Measurements from ENCODE around the gene PTHLH. TPM values are rescaled to one million over a fixed set of nuclear protein-coding genes. Genes with fewer than 3 reads are reported as not detected.

PTHLH gene
- total RNA-seq, 1 experiment from 2014 or later, result 3.5 TPM

GRCh38 chr12:27967551-27968054 lies 4.9 kb downstream of the PTHLH start:
- no peak overlapping the region for H3K4me3 ChIP-seq
- H3K4me1 ChIP-seq, result peaks cover 36% of the 10 kb centered on the region
- peak in 1 of 2 experiments; percentile 35 for DNase-seq
- H3K27me3 ChIP-seq, result no peaks in the 10 kb centered on the region
- H3K36me3 ChIP-seq, result no peaks in the 10 kb centered on the region
- H3K27ac ChIP-seq, result peak overlapping the region; percentile 50
- no peaks in the 10 kb centered on the region for H3K9me3 ChIP-seq (replicated peaks)

- H3K36me3 ChIP-seq, result no peaks in the 10 kb centered on the region
- no peak overlapping the region for H3K4me3 ChIP-seq
- peak; percentile 40 to 72 for DNase-seq
- H3K4me1 ChIP-seq, result peaks cover 36% of the 10 kb centered on the region
- H3K9me3 ChIP-seq (replicated peaks), result no peaks in the 10 kb centered on the region
- H3K27ac ChIP-seq, result peak overlapping the region; percentile 50
- no peaks in the 10 kb centered on the region for H3K27me3 ChIP-seq
These were observed 5.7 kb downstream of the PTHLH start for GRCh38 chr12:27966870-27967269.

GRCh38 chr12:27965966-27966365 lies 6.6 kb downstream of the PTHLH start:
- H3K27me3 ChIP-seq, result no peaks in the 10 kb centered on the region
- H3K4me1 ChIP-seq, result peaks cover 36% of the 10 kb centered on the region
- peak overlapping the region; percentile 50 for H3K27ac ChIP-seq
- no peaks in the 10 kb centered on the region for H3K36me3 ChIP-seq
- no peaks in the 10 kb centered on the region for H3K9me3 ChIP-seq (replicated peaks)
- DNase-seq, result no peak
- H3K4me3 ChIP-seq, result no peak overlapping the region

- peaks cover 36% of the 10 kb centered on the region for H3K4me1 ChIP-seq
- DNase-seq, result peak in 1 of 2 experiments; percentile 38
- no peak overlapping the region for H3K4me3 ChIP-seq
- no peaks in the 10 kb centered on the region for H3K36me3 ChIP-seq
- no peaks in the 10 kb centered on the region for H3K9me3 ChIP-seq (replicated peaks)
- H3K27me3 ChIP-seq, result no peaks in the 10 kb centered on the region
- peak overlapping the region; percentile 50 for H3K27ac ChIP-seq
These were observed 7.1 kb downstream of the PTHLH start for GRCh38 chr12:27965411-27965810.

GRCh38 chr12:27964123-27964522 lies 8.4 kb downstream of the PTHLH start:
- H3K36me3 ChIP-seq, result 0 out of 2 replicates have a peak, but pooled peaks cover 2% of the 10 kb centered on the region
- H3K4me3 ChIP-seq, result no peak overlapping the region
- no peaks in the 10 kb centered on the region for H3K27me3 ChIP-seq
- H3K9me3 ChIP-seq (replicated peaks), result no peaks in the 10 kb centered on the region
- DNase-seq, result no peak
- H3K27ac ChIP-seq, result no peak overlapping the region; the same call in 1 of the 2 replicates
- peaks cover 36% of the 10 kb centered on the region for H3K4me1 ChIP-seq

- Histone ChIP-seq H3K27ac (no peak overlapping the region), H3K27me3 (no peaks in the 10 kb centered on the region), H3K4me3 (no peak overlapping the region), H3K4me1 (peaks cover 13% of the 10 kb centered on the region), H3K9me3 (replicated peaks) (0 out of 2 replicates have a peak, but pooled peaks cover 3% of the 10 kb centered on the region), H3K36me3 (0 out of 2 replicates have a peak, but pooled peaks cover 2% of the 10 kb centered on the region)
- DNase-seq, result no peak
These were observed 11.7 kb downstream of the PTHLH start for GRCh38 chr12:27960821-27961220.

- DNase-seq, result no peak
- H3K36me3 ChIP-seq, result 0 out of 2 replicates have a peak, but pooled peaks cover 2% of the 10 kb centered on the region
- no peak overlapping the region for H3K4me3 ChIP-seq
- H3K4me1 ChIP-seq, result no peaks in the 10 kb centered on the region
- H3K9me3 ChIP-seq (replicated peaks), result 0 out of 2 replicates have a peak, but pooled peaks cover 3% of the 10 kb centered on the region
- H3K27ac ChIP-seq, result no peak overlapping the region
- H3K27me3 ChIP-seq, result no peaks in the 10 kb centered on the region
These were observed 13.9 kb downstream of the PTHLH start for GRCh38 chr12:27958675-27959074.

- Histone ChIP-seq H3K36me3 (0 out of 2 replicates have a peak, but pooled peaks cover 2% of the 10 kb centered on the region), H3K9me3 (replicated peaks) (0 out of 2 replicates have a peak, but pooled peaks cover 3% of the 10 kb centered on the region), H3K4me3 (no peak overlapping the region), H3K4me1 (no peaks in the 10 kb centered on the region), H3K27ac (no peak overlapping the region), H3K27me3 (no peaks in the 10 kb centered on the region)
- no peak for DNase-seq
These were observed 15.2 kb downstream of the PTHLH start for GRCh38 chr12:27957366-27957765.

GRCh38 chr12:27953817-27954216 lies 18.7 kb downstream of the PTHLH start:
- H3K27me3 ChIP-seq, result no peaks in the 10 kb centered on the region
- 0 out of 2 replicates have a peak, but pooled peaks cover 3% of the 10 kb centered on the region for H3K9me3 ChIP-seq (replicated peaks)
- no peaks in the 10 kb centered on the region for H3K36me3 ChIP-seq
- no peaks in the 10 kb centered on the region for H3K4me1 ChIP-seq
- H3K27ac ChIP-seq, result no peak overlapping the region
- no peak overlapping the region for H3K4me3 ChIP-seq
- no peak for DNase-seq

GRCh38 chr12:27953348-27953747 lies 19.2 kb downstream of the PTHLH start:
- no peak overlapping the region for H3K4me3 ChIP-seq
- no peaks in the 10 kb centered on the region for H3K27me3 ChIP-seq
- no peak for DNase-seq
- no peaks in the 10 kb centered on the region for H3K36me3 ChIP-seq
- 0 out of 2 replicates have a peak, but pooled peaks cover 3% of the 10 kb centered on the region for H3K9me3 ChIP-seq (replicated peaks)
- no peaks in the 10 kb centered on the region for H3K4me1 ChIP-seq
- no peak overlapping the region for H3K27ac ChIP-seq

GRCh38 chr12:27952510-27952909 lies 20.0 kb downstream of the PTHLH start:
- H3K9me3 ChIP-seq (replicated peaks), result 0 out of 2 replicates have a peak, but pooled peaks cover 3% of the 10 kb centered on the region
- no peak for DNase-seq
- no peak overlapping the region for H3K27ac ChIP-seq
- no peaks in the 10 kb centered on the region for H3K36me3 ChIP-seq
- H3K4me1 ChIP-seq, result no peaks in the 10 kb centered on the region
- no peak overlapping the region for H3K4me3 ChIP-seq
- no peaks in the 10 kb centered on the region for H3K27me3 ChIP-seq

- Histone ChIP-seq H3K36me3 (no peaks in the 10 kb centered on the region), H3K4me1 (no peaks in the 10 kb centered on the region), H3K4me3 (no peak overlapping the region), H3K27ac (no peak overlapping the region), H3K27me3 (no peaks in the 10 kb centered on the region), H3K9me3 (replicated peaks) (no peaks in the 10 kb centered on the region)
- no peak for DNase-seq
These were observed 20.6 kb downstream of the PTHLH start for GRCh38 chr12:27951898-27952297.

- Histone ChIP-seq H3K9me3 (replicated peaks) (no peaks in the 10 kb centered on the region), H3K4me1 (no peaks in the 10 kb centered on the region), H3K27me3 (no peaks in the 10 kb centered on the region), H3K36me3 (no peaks in the 10 kb centered on the region), H3K27ac (no peak overlapping the region), H3K4me3 (no peak overlapping the region)
- no peak for DNase-seq
These were observed 26.1 kb downstream of the PTHLH start for GRCh38 chr12:27946421-27946820.

GRCh38 chr12:27940756-27941402 lies 31.7 kb downstream of the PTHLH start:
- no peak overlapping the region for H3K4me3 ChIP-seq

GRCh38 chr12:27940245-27940644 lies 32.3 kb downstream of the PTHLH start:
- no peak overlapping the region for H3K4me3 ChIP-seq

More at GRCh38 chr12:27940756-27941402, 31.7 kb downstream of the PTHLH start:
- Histone ChIP-seq H3K27me3 (no peaks in the 10 kb centered on the region), H3K36me3 (no peaks in the 10 kb centered on the region), H3K9me3 (replicated peaks) (no peaks in the 10 kb centered on the region), H3K27ac (no peak overlapping the region), H3K4me1 (no peaks in the 10 kb centered on the region)
- DNase-seq, result peak; percentile 74 to 89

More at GRCh38 chr12:27940245-27940644, 32.3 kb downstream of the PTHLH start:
- H3K9me3 ChIP-seq (replicated peaks), result no peaks in the 10 kb centered on the region
- no peaks in the 10 kb centered on the region for H3K36me3 ChIP-seq
- no peak overlapping the region for H3K27ac ChIP-seq
- no peak for DNase-seq
- no peaks in the 10 kb centered on the region for H3K27me3 ChIP-seq
- H3K4me1 ChIP-seq, result no peaks in the 10 kb centered on the region
